H1 (cell line): ENCODE measurements around the gene ZNF155.
"Not testable (repeated sequence)": the region's sequence is repeated elsewhere in the genome, so short reads cannot be mapped to it uniquely, and the experiment has no call there.

Experiments used
- EZH2 ChIP-seq: fragments of 200-600 bp; sonication (generic); IDR thresholded peaks from 2 replicates; pipeline ENCODE4 v1.7.1; 2012; ENCODE audit warnings: low read depth, mild to moderate bottlenecking, moderate library complexity, low read length, inconsistent platforms; ENCODE audit not compliant: severe bottlenecking
- GABPA ChIP-seq: IDR thresholded peaks from 2 replicates; pipeline ENCODE4 v1.6.1; 2011; ENCODE audit warnings: mild to moderate bottlenecking, low read length, moderate library complexity, borderline replicate concordance; ENCODE audit not compliant: insufficient read depth
- JUND ChIP-seq: IDR thresholded peaks from 2 replicates; pipeline ENCODE4 v1.6.1; 2011; ENCODE audit warnings: mild to moderate bottlenecking, improper control_type of control experiment, low read length
- POLR2AphosphoS5 ChIP-seq: IDR thresholded peaks from 2 replicates; pipeline ENCODE4 v1.6.1; 2011; ENCODE audit warnings: low read depth, low read length
- ZNF274 ChIP-seq: IDR thresholded peaks from 2 replicates; pipeline ENCODE4 v1.7.0; 2012; ENCODE audit warnings: low read length, borderline replicate concordance; ENCODE audit errors: extremely low read depth
- TF ChIP-seq, protein P1 (sequence below), 3 experiments: IDR thresholded peaks; 1 replicate in 2 of 3; 2 replicates in 1 of 3; pipeline versions ENCODE4 v1.5.1 to v1.6.1; 2011; ENCODE audit warnings: low read length in 3 of 3, mild to moderate bottlenecking in 3 of 3, inconsistent platforms in 2 of 3, low read depth in 1 of 3, moderate library complexity in 1 of 3; ENCODE audit not compliant: insufficient read depth in 1 of 3; ENCODE audit errors: control extremely low read depth in 1 of 3
- TF ChIP-seq, protein P2 (sequence below): IDR thresholded peaks from 2 replicates; pipeline ENCODE4 v1.6.1; 2012; ENCODE audit warnings: low read length, inconsistent platforms

DNA sequence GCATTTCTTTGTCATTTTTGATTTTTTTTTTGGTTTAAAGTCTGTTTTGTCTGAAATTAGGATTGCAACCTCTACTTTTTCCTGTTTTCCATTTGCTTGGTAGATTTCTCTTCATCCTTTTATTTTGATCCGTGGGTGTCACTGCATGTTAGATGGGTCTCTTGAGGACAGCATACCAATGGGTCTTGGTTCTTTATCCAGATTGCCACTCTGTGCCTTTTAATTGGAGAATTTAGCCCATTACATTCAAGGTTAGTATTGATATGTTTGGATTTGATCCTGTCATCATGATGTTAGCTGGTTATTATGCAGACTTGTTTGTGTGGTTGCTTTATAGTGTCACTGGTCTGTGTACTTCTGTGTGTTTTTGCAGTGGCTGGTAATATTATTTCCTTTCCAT is 36.6 kb upstream of the ZNF155 start:
- TF ChIP-seq, protein P1, sequence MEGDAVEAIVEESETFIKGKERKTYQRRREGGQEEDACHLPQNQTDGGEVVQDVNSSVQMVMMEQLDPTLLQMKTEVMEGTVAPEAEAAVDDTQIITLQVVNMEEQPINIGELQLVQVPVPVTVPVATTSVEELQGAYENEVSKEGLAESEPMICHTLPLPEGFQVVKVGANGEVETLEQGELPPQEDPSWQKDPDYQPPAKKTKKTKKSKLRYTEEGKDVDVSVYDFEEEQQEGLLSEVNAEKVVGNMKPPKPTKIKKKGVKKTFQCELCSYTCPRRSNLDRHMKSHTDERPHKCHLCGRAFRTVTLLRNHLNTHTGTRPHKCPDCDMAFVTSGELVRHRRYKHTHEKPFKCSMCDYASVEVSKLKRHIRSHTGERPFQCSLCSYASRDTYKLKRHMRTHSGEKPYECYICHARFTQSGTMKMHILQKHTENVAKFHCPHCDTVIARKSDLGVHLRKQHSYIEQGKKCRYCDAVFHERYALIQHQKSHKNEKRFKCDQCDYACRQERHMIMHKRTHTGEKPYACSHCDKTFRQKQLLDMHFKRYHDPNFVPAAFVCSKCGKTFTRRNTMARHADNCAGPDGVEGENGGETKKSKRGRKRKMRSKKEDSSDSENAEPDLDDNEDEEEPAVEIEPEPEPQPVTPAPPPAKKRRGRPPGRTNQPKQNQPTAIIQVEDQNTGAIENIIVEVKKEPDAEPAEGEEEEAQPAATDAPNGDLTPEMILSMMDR (IDR thresholded peaks at IDR 0.05; ENCODE audit: control extremely low read depth in 1 of 3, insufficient read depth in 1 of 3, low read depth in 1 of 3, low read length in 3 of 3): not testable (repeated sequence)
- TF ChIP-seq, protein P2, sequence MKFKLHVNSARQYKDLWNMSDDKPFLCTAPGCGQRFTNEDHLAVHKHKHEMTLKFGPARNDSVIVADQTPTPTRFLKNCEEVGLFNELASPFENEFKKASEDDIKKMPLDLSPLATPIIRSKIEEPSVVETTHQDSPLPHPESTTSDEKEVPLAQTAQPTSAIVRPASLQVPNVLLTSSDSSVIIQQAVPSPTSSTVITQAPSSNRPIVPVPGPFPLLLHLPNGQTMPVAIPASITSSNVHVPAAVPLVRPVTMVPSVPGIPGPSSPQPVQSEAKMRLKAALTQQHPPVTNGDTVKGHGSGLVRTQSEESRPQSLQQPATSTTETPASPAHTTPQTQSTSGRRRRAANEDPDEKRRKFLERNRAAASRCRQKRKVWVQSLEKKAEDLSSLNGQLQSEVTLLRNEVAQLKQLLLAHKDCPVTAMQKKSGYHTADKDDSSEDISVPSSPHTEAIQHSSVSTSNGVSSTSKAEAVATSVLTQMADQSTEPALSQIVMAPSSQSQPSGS: not testable (repeated sequence)
- TF ChIP-seq POLR2AphosphoS5, ZNF274, JUND, GABPA, EZH2: not testable (repeated sequence)
